A673 (cell line): ENCODE measurements around the gene SMAD4. TPM values are rescaled to one million over a fixed set of nuclear protein-coding genes. Genes with fewer than 3 reads are reported as not detected.

ENCODE experiments used
- BruUV-seq: library from RNA; stranded (reverse); fragments of 400-500 nt; replicated peaks from 2 replicates; lab custom pipeline; 2021; lab: Mats Ljungman, UMichigan
- CTCF ChIA-PET: fragments of 300-600 bp; sonication (Branson Sonifier 250); formaldehyde crosslinking; loops from one replicate; lab custom pipeline; 2022; ENCODE audit warnings: antibody characterized with exemption; lab: Charles Lee
- POLR2A ChIA-PET: fragments of 300-600 bp; sonication (Branson Sonifier 250); formaldehyde crosslinking; loops from one replicate; lab custom pipeline; 2022; ENCODE audit warnings: antibody characterized with exemption; ENCODE audit not compliant: low non-redundant PET; lab: Charles Lee
- DNase-seq: peaks from one replicate; pipeline ENCODE4 v3.0.0-alpha.2; 2015; ENCODE audit warnings: low spot score
- H3K27ac ChIP-seq: fragments of 200-600 bp; sonication (generic); 2 replicates; pipeline ENCODE4 v1.5.1; 2016; ENCODE audit warnings: mixed run types, low read depth, mild to moderate bottlenecking, mixed read lengths, antibody characterized with exemption, low read length; ENCODE audit not compliant: poor library complexity, severe bottlenecking
- H3K27me3 ChIP-seq: fragments of 200-600 bp; sonication (generic); replicated peaks from 2 replicates; pipeline ENCODE4 v1.6.1; 2017; ENCODE audit warnings: mixed run types, low read depth, mild to moderate bottlenecking, mixed read lengths, antibody characterized with exemption, low read length; ENCODE audit not compliant: insufficient read depth, poor library complexity
- H3K36me3 ChIP-seq: fragments of 200-600 bp; sonication (generic); 2 replicates; pipeline ENCODE4 v1.6.1; 2016; ENCODE audit warnings: mixed run types, mild to moderate bottlenecking, mixed read lengths, antibody characterized with exemption, low read length; ENCODE audit not compliant: insufficient read depth, poor library complexity, severe bottlenecking
- H3K4me1 ChIP-seq: fragments of 200-600 bp; sonication (generic); 2 replicates; pipeline ENCODE4 v1.6.1; 2017; ENCODE audit warnings: mixed run types, mild to moderate bottlenecking, mixed read lengths, antibody characterized with exemption, low read length; ENCODE audit not compliant: insufficient read depth, poor library complexity, severe bottlenecking
- H3K4me3 ChIP-seq: fragments of 200-600 bp; sonication (generic); 2 replicates; pipeline ENCODE4 v1.5.1; 2016; ENCODE audit warnings: low read depth, mixed run types, mild to moderate bottlenecking, mixed read lengths, low read length; ENCODE audit not compliant: poor library complexity, severe bottlenecking
- H3K9me3 ChIP-seq: fragments of 200-600 bp; sonication (generic); 2 replicates; pipeline ENCODE4 v1.6.1; 2016; ENCODE audit warnings: mixed run types, low read depth, mild to moderate bottlenecking, mixed read lengths, antibody characterized with exemption, low read length; ENCODE audit not compliant: poor library complexity, severe bottlenecking
- EZH2 ChIP-seq: fragments of 200-600 bp; sonication (generic); IDR thresholded peaks from 2 replicates; pipeline ENCODE4 v1.6.1; 2017; ENCODE audit warnings: borderline replicate concordance, low read depth, mild to moderate bottlenecking, mixed read lengths, antibody characterized with exemption, low read length; ENCODE audit not compliant: poor library complexity, severe bottlenecking
- intact Hi-C: fragments of 100-400 bp; cut with micrococcal nuclease; formaldehyde crosslinking; loops from one replicate; pipeline ENCODE4 v1.10.0; 2022; ENCODE audit not compliant: unreplicated experiment
- total RNA-seq: library from RNA; stranded (reverse); gene quantifications from 2 replicates; pipeline ENCODE4 v1.2.3, GENCODE V29; 2021
- TF ChIP-seq, protein P1 (sequence below): fragments of 300-800, 200-600 bp; sonication (generic); conservative IDR thresholded peaks from 2 replicates; pipeline ENCODE4 v1.5.1; 2017; ENCODE audit warnings: low read depth, mild to moderate bottlenecking, antibody characterized with exemption, low read length, moderate library complexity, mixed read lengths

Gene SMAD4
- total RNA-seq, 1 experiment from 2014 or later = 120 TPM

DNA sequence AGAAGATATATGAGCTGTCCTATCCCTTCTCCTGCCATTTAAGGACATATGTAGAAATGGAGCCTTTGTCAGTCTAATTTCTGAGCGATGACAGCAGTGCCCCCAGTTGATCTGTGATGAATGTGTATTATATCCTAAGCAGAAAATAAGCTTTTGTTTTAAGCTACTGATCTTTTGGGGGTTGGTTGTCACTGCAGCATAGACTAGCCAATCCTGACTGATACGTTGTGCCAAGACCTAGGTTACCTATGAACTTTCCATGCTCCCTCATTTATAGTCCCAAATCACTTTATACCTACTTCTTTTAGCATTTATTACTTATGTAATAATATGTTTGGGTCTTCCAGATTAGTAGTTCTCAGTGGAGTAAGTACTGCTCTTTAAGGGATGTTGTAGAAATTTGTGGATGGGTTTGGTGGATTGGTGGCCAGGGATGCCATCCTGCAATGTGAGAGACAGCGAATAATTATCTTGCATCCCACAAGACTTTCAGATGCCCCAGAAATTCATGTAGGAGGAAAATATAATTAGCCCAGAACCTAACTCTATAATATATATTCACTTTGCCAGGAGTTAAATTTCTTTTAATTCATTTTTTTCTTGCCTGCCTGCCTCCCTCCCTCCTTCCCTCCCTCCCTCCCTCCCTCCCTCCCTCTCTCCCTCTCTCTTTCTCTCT, 11.8 kb downstream of the SMAD4 start:
- Histone ChIP-seq H3K27me3 (no peaks in the 10 kb centered on the region), H3K9me3 (no peaks in the 10 kb centered on the region), H3K4me1 (peaks cover 40% of the 10 kb centered on the region), H3K36me3 (peaks cover 2% of the 10 kb centered on the region), H3K27ac (no peak overlapping the region), H3K4me3 (no peak overlapping the region)
- ChIA-PET POLR2A (no interaction called here), CTCF (no interaction called here)
- no peak for TF ChIP-seq EZH2
- TF ChIP-seq, protein P1, sequence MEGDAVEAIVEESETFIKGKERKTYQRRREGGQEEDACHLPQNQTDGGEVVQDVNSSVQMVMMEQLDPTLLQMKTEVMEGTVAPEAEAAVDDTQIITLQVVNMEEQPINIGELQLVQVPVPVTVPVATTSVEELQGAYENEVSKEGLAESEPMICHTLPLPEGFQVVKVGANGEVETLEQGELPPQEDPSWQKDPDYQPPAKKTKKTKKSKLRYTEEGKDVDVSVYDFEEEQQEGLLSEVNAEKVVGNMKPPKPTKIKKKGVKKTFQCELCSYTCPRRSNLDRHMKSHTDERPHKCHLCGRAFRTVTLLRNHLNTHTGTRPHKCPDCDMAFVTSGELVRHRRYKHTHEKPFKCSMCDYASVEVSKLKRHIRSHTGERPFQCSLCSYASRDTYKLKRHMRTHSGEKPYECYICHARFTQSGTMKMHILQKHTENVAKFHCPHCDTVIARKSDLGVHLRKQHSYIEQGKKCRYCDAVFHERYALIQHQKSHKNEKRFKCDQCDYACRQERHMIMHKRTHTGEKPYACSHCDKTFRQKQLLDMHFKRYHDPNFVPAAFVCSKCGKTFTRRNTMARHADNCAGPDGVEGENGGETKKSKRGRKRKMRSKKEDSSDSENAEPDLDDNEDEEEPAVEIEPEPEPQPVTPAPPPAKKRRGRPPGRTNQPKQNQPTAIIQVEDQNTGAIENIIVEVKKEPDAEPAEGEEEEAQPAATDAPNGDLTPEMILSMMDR = no peak
- intact Hi-C loops = no loop called here
- BruUV-seq = no TSS peak
- no peak for DNase-seq

DNA sequence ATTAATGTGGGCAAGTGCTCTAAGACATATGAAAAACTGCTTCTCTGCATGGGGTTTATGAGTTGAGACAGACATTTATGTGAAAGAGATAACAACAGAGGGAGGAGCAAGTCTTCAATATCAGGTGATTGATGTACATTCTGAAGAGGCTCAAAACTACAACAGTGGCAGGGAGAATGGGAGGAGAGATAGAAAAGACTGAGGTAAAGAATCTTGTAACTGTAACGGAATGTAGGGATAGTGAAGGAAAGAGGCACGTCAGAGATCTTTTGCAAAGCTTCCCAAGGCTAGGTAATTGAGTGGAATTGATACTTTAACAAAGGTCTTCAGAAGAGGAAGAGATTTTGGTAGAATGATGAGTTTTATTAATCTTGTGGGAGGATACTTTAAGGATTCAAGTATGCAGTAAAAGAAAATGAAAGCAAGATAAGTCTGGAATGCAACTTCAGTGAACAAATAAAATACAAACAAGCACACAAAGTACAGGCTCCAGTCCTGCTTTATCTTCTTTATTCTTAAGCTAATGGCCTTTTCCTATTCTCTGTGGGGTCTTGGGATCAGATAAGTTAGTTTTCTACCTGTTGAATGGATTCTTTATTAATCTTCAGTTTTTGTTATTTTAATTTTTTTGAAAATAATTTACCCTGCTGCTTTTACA, 15.0 kb downstream of the SMAD4 start:
- peak; percentile 18 for DNase-seq
- H3K36me3 ChIP-seq = peaks cover 25% of the 10 kb centered on the region
- ChIA-PET POLR2A (no interaction called here), CTCF (no interaction called here)
- H3K27ac ChIP-seq = no peak overlapping the region
- intact Hi-C loops = no loop called here
- H3K4me3 ChIP-seq = peak overlapping the region; percentile 1
- BruUV-seq = TSS peak; percentile 10
- no peaks in the 10 kb centered on the region for H3K27me3 ChIP-seq
- TF ChIP-seq, protein P1 = no peak
- no peak for TF ChIP-seq EZH2
- peaks cover 19% of the 10 kb centered on the region for H3K4me1 ChIP-seq
- H3K9me3 ChIP-seq = no peaks in the 10 kb centered on the region

DNA sequence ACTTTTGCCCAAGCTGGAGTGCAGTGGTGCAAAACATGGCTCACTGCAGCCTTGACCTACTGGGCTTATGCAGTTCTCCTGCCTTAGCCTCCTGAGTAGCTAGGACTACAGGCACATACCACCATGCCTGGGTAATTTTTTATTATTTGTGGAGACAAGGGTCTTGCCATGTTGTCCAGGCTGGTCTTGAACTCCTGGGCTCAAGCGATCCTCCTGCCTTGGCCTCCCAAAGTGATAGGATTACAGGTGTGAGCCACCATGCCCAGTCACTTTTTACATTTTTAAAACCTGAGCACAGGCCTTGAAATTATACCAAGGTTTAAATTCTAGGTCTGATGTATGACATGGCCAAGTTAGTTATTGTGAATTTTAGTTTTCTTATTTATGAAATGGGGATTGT, 18.2 kb downstream of the SMAD4 start:
- no peak overlapping the region for H3K27ac ChIP-seq
- H3K36me3 ChIP-seq = peaks cover 37% of the 10 kb centered on the region
- CTCF ChIA-PET = no interaction called here
- H3K4me3 ChIP-seq = no peak overlapping the region
- no peak for TF ChIP-seq EZH2
- TF ChIP-seq, protein P1 = no peak
- H3K27me3 ChIP-seq = no peaks in the 10 kb centered on the region
- intact Hi-C loops = no loop called here
- POLR2A ChIA-PET = no interaction called here
- no peaks in the 10 kb centered on the region for H3K9me3 ChIP-seq
- H3K4me1 ChIP-seq = peaks cover 13% of the 10 kb centered on the region
- no peak for DNase-seq
- no TSS peak for BruUV-seq
